Liver (tissue), 9 donors: Measurements from ENCODE around the gene HNRNPDL. TPM values are rescaled to one million over a fixed set of nuclear protein-coding genes. Genes with fewer than 3 reads are reported as not detected.

Experiments used
- DNase-seq: peaks from one replicate; pipeline ENCODE4 v3.0.0-alpha.2; 2017; ENCODE audit warnings: low spot score
- H3K27ac ChIP-seq, 2 donors: one replicate each; pipeline ENCODE4 v1.7.0; 2013; ENCODE audit warnings: inconsistent platforms in 2 of 2, low read length in 2 of 2, control low read depth in 1 of 2, low read depth in 1 of 2, mild to moderate bottlenecking in 1 of 2
- H3K27me3 ChIP-seq, 4 donors: one replicate each; pipeline versions ENCODE4 v1.6.1 to v1.7.0; 2013; ENCODE audit warnings: low read length in 3 of 4, inconsistent platforms in 1 of 4, mild to moderate bottlenecking in 1 of 4, moderate library complexity in 1 of 4; ENCODE audit not compliant: control insufficient read depth in 4 of 4, insufficient read depth in 4 of 4
- H3K36me3 ChIP-seq, 4 donors: one replicate each; pipeline versions ENCODE4 v1.6.1 to v1.7.0; 2013; ENCODE audit warnings: low read length in 3 of 4, mild to moderate bottlenecking in 3 of 4, low read depth in 1 of 4, moderate library complexity in 1 of 4; ENCODE audit not compliant: control insufficient read depth in 4 of 4, insufficient read depth in 3 of 4
- H3K4me1 ChIP-seq, 4 donors: one replicate each; pipeline versions ENCODE4 v1.6.1 to v1.7.0; 2013; ENCODE audit warnings: low read length in 3 of 4, mild to moderate bottlenecking in 3 of 4, moderate library complexity in 1 of 4; ENCODE audit not compliant: control insufficient read depth in 4 of 4, insufficient read depth in 4 of 4
- H3K4me3 ChIP-seq, 3 donors: one replicate each; pipeline versions ENCODE4 v1.6.1 to v1.7.0; 2013; ENCODE audit warnings: low read length in 3 of 3, control low read depth in 1 of 3, low read depth in 1 of 3, mild to moderate bottlenecking in 1 of 3
- H3K9ac ChIP-seq, 2 donors: one replicate each; pipeline ENCODE4 v1.7.0; 2013; ENCODE audit warnings: low read length in 2 of 2, mild to moderate bottlenecking in 2 of 2, moderate library complexity in 2 of 2, control low read depth in 1 of 2, low read depth in 1 of 2
- H3K9me3 ChIP-seq, 4 donors: one replicate each; pipeline versions ENCODE4 v1.6.1 to v1.7.0; 2013; ENCODE audit warnings: low read length in 3 of 4; ENCODE audit not compliant: control insufficient read depth in 4 of 4
- EGR1 ChIP-seq, 2 donors: IDR thresholded peaks; 2 replicates each; pipeline ENCODE4 v1.6.1; 2016 to 2018; ENCODE audit warnings: antibody characterized with exemption in 2 of 2, low read depth in 2 of 2
- FOXA1 ChIP-seq: IDR thresholded peaks from 2 replicates; pipeline ENCODE4 v1.6.1; 2016; ENCODE audit warnings: antibody characterized with exemption
- FOXA2 ChIP-seq: IDR thresholded peaks from 2 replicates; pipeline ENCODE4 v1.6.1; 2016; ENCODE audit warnings: antibody characterized with exemption
- GABPA ChIP-seq, 2 donors: IDR thresholded peaks in 1 of 2; conservative IDR thresholded peaks in 1 of 2; 2 replicates each; pipeline ENCODE4 v1.6.1; 2016; ENCODE audit warnings: antibody characterized with exemption in 2 of 2, mild to moderate bottlenecking in 1 of 2, moderate library complexity in 1 of 2
- HNF4A ChIP-seq, 2 donors: conservative IDR thresholded peaks; 2 replicates each; pipeline ENCODE4 v1.6.1; 2016; ENCODE audit warnings: antibody characterized with exemption in 2 of 2, mild to moderate bottlenecking in 2 of 2
- JUND ChIP-seq, 2 donors: IDR thresholded peaks; 2 replicates each; pipeline ENCODE4 v1.6.1; 2016; ENCODE audit warnings: antibody characterized with exemption in 2 of 2
- NR2F2 ChIP-seq: IDR thresholded peaks from 2 replicates; pipeline ENCODE4 v1.6.1; 2016; ENCODE audit warnings: antibody characterized with exemption
- RAD21 ChIP-seq, 2 donors: IDR thresholded peaks; 2 replicates each; pipeline ENCODE4 v1.6.1; 2016; ENCODE audit warnings: antibody characterized with exemption in 2 of 2, mild to moderate bottlenecking in 2 of 2
- RXRA ChIP-seq, 2 donors: IDR thresholded peaks; 2 replicates each; pipeline ENCODE4 v1.6.1; 2017 to 2018; ENCODE audit warnings: antibody characterized with exemption in 2 of 2, mild to moderate bottlenecking in 1 of 2
- SP1 ChIP-seq: IDR thresholded peaks from 2 replicates; pipeline ENCODE4 v1.6.1; 2018; ENCODE audit warnings: antibody characterized with exemption, mild to moderate bottlenecking
- TAF1 ChIP-seq: conservative IDR thresholded peaks from 2 replicates; pipeline ENCODE4 v1.6.1; 2016; ENCODE audit warnings: antibody characterized with exemption, mild to moderate bottlenecking
- YY1 ChIP-seq: IDR thresholded peaks from 2 replicates; pipeline ENCODE4 v1.6.1; 2016; ENCODE audit warnings: antibody characterized with exemption, mild to moderate bottlenecking
- WGBS: extraction: QIAGEN DNeasy Blood & Tissue Kit; methylation state at CpG from one replicate; pipeline ENCODE4 v1.1.7; 2013; 5-methylcytosine and 5-hydroxymethylcytosine counted together
- polyA plus RNA-seq, 2 donors: library from polyadenylated mRNA; stranded (reverse) in 1 of 2; unstranded in 1 of 2; fragments of 200-250 nt in 1 of 2; fragments of >200 nt in 1 of 2; fragmentation: Nextera tagmentation in 1 of 2; extraction: Ambion mirVana in 1 of 2; gene quantifications; one replicate each; pipeline versions ENCODE4 v1.2.1 to v1.2.3, GENCODE V29; 2013 to 2015
- total RNA-seq, 2 donors: library from RNA; depleted of rRNA; stranded (reverse); fragments of >200 nt; gene quantifications; one replicate each; pipeline ENCODE4 v1.2.3, GENCODE V29; 2014
- TF ChIP-seq, protein P1 (sequence below): fragments of 150-350 bp; IDR thresholded peaks from 2 replicates; pipeline ENCODE4 v1.5.1; 2017; ENCODE audit warnings: improper control_type of control experiment, low read depth, low read length; ENCODE audit not compliant: missing input control
- TF ChIP-seq, protein P2 (sequence below): IDR thresholded peaks from 2 replicates; pipeline ENCODE4 v1.6.1; 2016; ENCODE audit warnings: antibody characterized with exemption
- TF ChIP-seq, protein P3 (sequence below): IDR thresholded peaks from 2 replicates; pipeline ENCODE4 v1.6.1; 2016; ENCODE audit warnings: antibody characterized with exemption, mild to moderate bottlenecking
- donor health status: healthy.
- donor health status: healthy.
- donor health status: healthy.
- donor health status: healthy.
- donor health status: healthy.

The HNRNPDL gene
- total and polyA plus RNA-seq, 4 donors = 53.1 to 57.9 (median 57.6) TPM

DNA sequence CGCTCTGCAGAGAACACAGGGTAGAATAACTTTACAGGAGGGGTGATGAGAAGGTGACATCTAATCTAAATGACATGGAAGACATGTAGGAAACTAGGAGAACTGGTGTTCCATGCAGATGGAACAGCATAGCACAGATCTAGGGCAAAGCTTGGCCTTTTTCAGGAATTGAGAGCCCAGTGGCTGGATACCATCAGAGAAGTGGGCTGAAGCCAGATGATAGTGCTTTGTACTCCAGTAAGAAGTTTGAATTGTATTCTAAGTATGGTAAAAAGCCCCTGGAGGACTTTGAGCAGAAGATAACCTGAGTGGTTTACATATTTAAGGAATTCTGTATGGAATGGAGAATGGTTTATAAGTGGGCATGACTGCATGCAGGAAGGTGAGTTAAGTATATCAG lies 33.0 kb upstream of the HNRNPDL start:
- Histone ChIP-seq H3K4me1 (peaks cover 0 to 9% (median 2%) of the 10 kb centered on the region in 4 donors), H3K36me3 (peaks cover under 1 to 14% (median 7%) of the 10 kb centered on the region in 4 donors), H3K9ac (no peak overlapping the region), H3K4me3 (no peak overlapping the region), H3K27me3 (no peaks in the 10 kb centered on the region), H3K27ac (no peak overlapping the region), H3K9me3 (no peaks in the 10 kb centered on the region)
- DNase-seq = no peak
- TF ChIP-seq, protein P1, sequence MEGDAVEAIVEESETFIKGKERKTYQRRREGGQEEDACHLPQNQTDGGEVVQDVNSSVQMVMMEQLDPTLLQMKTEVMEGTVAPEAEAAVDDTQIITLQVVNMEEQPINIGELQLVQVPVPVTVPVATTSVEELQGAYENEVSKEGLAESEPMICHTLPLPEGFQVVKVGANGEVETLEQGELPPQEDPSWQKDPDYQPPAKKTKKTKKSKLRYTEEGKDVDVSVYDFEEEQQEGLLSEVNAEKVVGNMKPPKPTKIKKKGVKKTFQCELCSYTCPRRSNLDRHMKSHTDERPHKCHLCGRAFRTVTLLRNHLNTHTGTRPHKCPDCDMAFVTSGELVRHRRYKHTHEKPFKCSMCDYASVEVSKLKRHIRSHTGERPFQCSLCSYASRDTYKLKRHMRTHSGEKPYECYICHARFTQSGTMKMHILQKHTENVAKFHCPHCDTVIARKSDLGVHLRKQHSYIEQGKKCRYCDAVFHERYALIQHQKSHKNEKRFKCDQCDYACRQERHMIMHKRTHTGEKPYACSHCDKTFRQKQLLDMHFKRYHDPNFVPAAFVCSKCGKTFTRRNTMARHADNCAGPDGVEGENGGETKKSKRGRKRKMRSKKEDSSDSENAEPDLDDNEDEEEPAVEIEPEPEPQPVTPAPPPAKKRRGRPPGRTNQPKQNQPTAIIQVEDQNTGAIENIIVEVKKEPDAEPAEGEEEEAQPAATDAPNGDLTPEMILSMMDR = no peak
- TF ChIP-seq RXRA (IDR thresholded peaks at IDR 0.05) = no peak
- TF ChIP-seq TAF1 = no peak
- TF ChIP-seq, protein P2, sequence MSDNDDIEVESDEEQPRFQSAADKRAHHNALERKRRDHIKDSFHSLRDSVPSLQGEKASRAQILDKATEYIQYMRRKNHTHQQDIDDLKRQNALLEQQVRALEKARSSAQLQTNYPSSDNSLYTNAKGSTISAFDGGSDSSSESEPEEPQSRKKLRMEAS = no peak
- TF ChIP-seq FOXA1 = no peak
- TF ChIP-seq HNF4A (conservative IDR thresholded peaks at IDR 0.05) = no peak
- TF ChIP-seq GABPA (IDR thresholded peaks at IDR 0.05 in 1 of 2, conservative IDR thresholded peaks at IDR 0.05 in 1 of 2) = no peak
- no peak for TF ChIP-seq RAD21 (IDR thresholded peaks at IDR 0.05)
- no peak for TF ChIP-seq NR2F2
- TF ChIP-seq SP1 = no peak
- TF ChIP-seq, protein P3, sequence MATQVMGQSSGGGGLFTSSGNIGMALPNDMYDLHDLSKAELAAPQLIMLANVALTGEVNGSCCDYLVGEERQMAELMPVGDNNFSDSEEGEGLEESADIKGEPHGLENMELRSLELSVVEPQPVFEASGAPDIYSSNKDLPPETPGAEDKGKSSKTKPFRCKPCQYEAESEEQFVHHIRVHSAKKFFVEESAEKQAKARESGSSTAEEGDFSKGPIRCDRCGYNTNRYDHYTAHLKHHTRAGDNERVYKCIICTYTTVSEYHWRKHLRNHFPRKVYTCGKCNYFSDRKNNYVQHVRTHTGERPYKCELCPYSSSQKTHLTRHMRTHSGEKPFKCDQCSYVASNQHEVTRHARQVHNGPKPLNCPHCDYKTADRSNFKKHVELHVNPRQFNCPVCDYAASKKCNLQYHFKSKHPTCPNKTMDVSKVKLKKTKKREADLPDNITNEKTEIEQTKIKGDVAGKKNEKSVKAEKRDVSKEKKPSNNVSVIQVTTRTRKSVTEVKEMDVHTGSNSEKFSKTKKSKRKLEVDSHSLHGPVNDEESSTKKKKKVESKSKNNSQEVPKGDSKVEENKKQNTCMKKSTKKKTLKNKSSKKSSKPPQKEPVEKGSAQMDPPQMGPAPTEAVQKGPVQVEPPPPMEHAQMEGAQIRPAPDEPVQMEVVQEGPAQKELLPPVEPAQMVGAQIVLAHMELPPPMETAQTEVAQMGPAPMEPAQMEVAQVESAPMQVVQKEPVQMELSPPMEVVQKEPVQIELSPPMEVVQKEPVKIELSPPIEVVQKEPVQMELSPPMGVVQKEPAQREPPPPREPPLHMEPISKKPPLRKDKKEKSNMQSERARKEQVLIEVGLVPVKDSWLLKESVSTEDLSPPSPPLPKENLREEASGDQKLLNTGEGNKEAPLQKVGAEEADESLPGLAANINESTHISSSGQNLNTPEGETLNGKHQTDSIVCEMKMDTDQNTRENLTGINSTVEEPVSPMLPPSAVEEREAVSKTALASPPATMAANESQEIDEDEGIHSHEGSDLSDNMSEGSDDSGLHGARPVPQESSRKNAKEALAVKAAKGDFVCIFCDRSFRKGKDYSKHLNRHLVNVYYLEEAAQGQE = no peak
- no peak for TF ChIP-seq EGR1 (IDR thresholded peaks at IDR 0.05; ENCODE audit: low read depth in 2 of 2)
- 97% methylated on average over 1 of the region's 1 CpG for WGBS

DNA sequence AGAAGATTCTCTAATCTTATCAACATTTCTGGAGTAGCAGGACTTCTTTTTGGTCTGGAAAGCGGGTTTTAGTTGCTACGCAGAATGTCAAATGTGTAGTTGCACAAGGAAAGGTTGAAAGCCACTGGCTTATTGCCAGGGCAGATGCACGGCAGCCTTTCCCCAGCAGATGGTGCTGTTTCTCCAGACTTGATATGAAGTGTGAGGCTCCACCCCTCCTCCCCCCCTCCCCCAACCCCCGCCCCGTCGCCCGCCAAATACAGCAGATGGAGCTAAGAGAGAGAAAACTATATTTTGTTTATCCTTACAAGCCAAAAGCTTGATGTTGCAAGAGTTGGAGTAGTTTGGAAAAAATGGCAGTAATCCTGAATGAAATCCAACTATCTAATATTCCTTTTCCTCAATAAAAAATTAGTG lies 32.2 kb upstream of the HNRNPDL start:
- Histone ChIP-seq H3K36me3 (peaks cover 4 to 14% (median 9%) of the 10 kb centered on the region in 4 donors), H3K9ac (no peak overlapping the region), H3K27me3 (no peaks in the 10 kb centered on the region), H3K9me3 (no peaks in the 10 kb centered on the region), H3K4me1 (peaks cover 0 to 9% (median 2%) of the 10 kb centered on the region in 4 donors), H3K4me3 (no peak overlapping the region), H3K27ac (peak overlapping the region in 1 of 2 donors; percentile 28)
- DNase-seq = peak; percentile 90
- TF ChIP-seq YY1 (no peak), RAD21 (IDR thresholded peaks at IDR 0.05) (peak; percentile 82 to 86), RXRA (IDR thresholded peaks at IDR 0.05) (no peak), JUND (IDR thresholded peaks at IDR 0.05) (no peak), FOXA2 (no peak), SP1 (no peak), FOXA1 (no peak), GABPA (IDR thresholded peaks at IDR 0.05 in 1 of 2, conservative IDR thresholded peaks at IDR 0.05 in 1 of 2) (no peak)
- TF ChIP-seq, protein P1 = peak; percentile 95
- 4% methylated on average over 7 of the region's 7 CpGs for WGBS
